ENCODE results near the gene COPS8.

DNA sequence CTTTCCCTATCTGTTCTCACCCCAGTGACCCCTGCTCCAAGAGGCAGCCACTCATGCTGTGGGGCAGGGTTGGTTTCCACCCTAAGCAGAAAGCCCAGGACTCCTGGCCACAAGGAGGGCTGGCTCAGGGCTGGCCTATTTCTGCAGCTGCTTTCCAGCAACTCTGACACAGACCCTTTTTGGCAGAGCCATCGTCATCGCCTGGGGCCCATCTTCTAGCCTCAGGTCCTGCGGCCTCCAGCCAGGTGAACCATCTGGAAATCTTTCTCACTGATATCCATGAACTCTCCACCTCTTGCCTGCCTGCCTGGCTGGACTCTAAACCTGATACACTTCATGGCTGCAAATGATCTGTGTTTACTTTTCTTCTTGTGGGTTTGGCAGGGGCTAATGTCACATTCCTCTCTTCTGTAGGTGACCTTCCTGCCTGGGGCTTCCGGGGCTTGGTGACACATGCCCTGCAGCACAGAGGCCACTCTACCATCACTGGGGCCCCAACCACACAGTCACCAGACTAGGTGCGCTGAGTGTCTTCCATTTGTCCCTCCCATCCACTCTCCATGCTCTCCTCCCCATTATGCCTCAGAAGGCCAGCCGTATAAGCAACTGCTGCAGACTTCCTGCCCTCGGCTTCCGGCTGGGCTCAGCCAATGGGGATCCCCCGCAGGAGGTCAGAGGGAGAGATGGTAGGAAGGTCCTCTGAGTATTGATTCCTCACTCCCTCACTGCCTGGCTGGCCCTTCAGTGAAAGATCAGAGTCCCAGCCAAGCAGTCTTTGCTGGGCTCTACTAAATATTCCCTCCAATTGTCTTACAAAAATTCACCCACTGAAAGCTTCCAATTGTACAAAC, 9.7 kb upstream of the COPS8 start:
- TF ChIP-seq POLR2A (IDR thresholded peaks at IDR 0.05) (no peak), EP300 (IDR thresholded peaks at IDR 0.05) (no peak)

All from upper lobe of left lung (tissue), 4 donors.